Neural crest cell (in vitro differentiated cells): ENCODE measurements around the gene C6orf15. TPM values are rescaled to one million over a fixed set of nuclear protein-coding genes. Genes with fewer than 3 reads are reported as not detected.

Source experiments
- DNase-seq: peaks from one replicate; pipeline ENCODE4 v3.0.0; 2021; ENCODE audit warnings: low read depth, mixed read lengths, low spot score
- H3K27ac Mint-ChIP-seq: one replicate; pipeline ENCODE4 v1.8.0; 2021; ENCODE audit warnings: mild to moderate bottlenecking, mixed read lengths; ENCODE audit not compliant: unreplicated experiment
- H3K27me3 Mint-ChIP-seq: 2 replicates; pipeline ENCODE4 v1.8.0; 2021; ENCODE audit warnings: low read depth, mild to moderate bottlenecking, mixed read lengths
- H3K36me3 Mint-ChIP-seq: 2 replicates; pipeline ENCODE4 v1.8.0; 2021; ENCODE audit warnings: low read depth, mild to moderate bottlenecking, mixed read lengths
- H3K4me1 Mint-ChIP-seq: 2 replicates; pipeline ENCODE4 v1.8.0; 2021; ENCODE audit warnings: mixed read lengths
- H3K4me3 Mint-ChIP-seq: one replicate; pipeline ENCODE4 v1.8.0; 2021; ENCODE audit warnings: mild to moderate bottlenecking, mixed read lengths
- H3K9me3 Mint-ChIP-seq: 2 replicates; pipeline ENCODE4 v1.8.0; 2021; ENCODE audit warnings: mixed read lengths
- total RNA-seq: library from RNA; stranded (reverse); gene quantifications from 2 replicates; pipeline ENCODE4 v1.2.1, GENCODE V29; 2021
- TF ChIP-seq, protein P1 (sequence below): fragments of 200-600 bp; sonication (generic); conservative IDR thresholded peaks from 2 replicates; pipeline ENCODE4 v1.5.0; 2021; ENCODE audit warnings: antibody characterized with exemption, mild to moderate bottlenecking

The C6orf15 gene
- total RNA-seq, 1 donor from 2014 or later, result not detected

DNA sequence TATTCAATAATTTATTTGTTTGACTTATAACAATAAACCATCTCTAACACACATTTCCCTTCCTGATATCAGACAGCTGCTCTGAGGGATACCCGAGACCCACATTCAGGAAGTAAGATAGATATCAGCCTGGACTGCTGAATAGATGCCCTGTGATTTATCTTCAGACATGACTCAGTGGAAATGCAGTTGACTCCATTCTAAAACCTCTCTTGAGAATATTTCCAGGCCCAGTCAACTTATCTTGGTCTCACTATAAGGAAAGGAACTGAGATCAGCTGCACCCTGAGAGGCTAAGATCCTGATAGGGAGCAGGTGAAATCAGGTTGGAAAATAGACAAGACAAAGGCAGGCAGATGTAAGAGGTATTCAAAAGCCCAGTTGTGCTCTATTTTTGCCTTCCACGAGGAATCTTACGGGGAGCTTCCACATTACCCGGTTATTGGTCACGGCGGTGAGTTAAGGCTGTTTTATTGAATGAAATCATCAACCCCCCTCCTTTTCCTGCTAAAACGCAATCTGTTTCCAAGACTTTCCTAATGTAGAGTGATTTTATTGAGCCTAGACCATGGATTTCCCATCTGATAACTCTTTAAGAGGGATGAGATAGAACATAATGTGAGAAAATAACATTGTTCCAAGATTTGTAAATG lies 25.5 kb downstream of the C6orf15 start:
- Mint-ChIP-seq H3K27me3 (no peaks in the 10 kb centered on the region), H3K4me1 (peaks cover 10% of the 10 kb centered on the region), H3K9me3 (no peaks in the 10 kb centered on the region), H3K4me3 (no peak overlapping the region), H3K27ac (no peak overlapping the region), H3K36me3 (no peaks in the 10 kb centered on the region)
- DNase-seq, result no peak
- TF ChIP-seq, protein P1, sequence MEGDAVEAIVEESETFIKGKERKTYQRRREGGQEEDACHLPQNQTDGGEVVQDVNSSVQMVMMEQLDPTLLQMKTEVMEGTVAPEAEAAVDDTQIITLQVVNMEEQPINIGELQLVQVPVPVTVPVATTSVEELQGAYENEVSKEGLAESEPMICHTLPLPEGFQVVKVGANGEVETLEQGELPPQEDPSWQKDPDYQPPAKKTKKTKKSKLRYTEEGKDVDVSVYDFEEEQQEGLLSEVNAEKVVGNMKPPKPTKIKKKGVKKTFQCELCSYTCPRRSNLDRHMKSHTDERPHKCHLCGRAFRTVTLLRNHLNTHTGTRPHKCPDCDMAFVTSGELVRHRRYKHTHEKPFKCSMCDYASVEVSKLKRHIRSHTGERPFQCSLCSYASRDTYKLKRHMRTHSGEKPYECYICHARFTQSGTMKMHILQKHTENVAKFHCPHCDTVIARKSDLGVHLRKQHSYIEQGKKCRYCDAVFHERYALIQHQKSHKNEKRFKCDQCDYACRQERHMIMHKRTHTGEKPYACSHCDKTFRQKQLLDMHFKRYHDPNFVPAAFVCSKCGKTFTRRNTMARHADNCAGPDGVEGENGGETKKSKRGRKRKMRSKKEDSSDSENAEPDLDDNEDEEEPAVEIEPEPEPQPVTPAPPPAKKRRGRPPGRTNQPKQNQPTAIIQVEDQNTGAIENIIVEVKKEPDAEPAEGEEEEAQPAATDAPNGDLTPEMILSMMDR, result no peak

DNA sequence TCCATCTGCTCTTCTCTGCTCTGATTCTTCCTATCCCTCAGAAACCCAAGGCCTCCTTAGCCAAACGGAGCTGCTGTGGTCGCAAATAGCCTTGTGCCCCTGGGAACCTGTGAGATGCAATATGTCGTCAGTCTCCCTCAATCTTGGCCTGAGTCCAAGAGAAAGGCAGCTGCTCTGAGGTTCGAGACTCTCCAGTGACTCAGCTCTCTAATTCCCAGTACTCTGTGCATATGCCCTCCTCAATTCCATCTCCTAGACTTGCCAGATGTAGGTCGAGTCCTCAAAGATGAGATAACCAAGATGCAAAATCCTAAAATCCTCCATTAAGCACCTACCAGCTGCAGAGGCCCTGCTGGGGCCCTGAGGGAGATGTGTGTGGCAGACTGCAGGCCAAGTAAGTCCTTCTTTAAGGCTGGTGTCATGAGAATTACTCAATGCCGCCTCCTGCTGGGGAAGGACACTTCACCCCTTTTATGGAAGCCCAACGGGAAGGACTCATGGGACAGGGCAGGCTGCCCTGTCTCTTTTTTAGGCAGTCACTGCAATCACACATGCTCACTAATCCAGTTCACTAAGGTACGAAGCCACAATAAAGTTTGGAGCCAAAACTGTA lies 28.5 kb downstream of the C6orf15 start:
- peak; percentile 53 for DNase-seq
- H3K4me1 Mint-ChIP-seq, result peaks cover 10% of the 10 kb centered on the region
- H3K27me3 Mint-ChIP-seq, result peaks cover 4% of the 10 kb centered on the region
- TF ChIP-seq, protein P1, result peak; percentile 54
- H3K9me3 Mint-ChIP-seq, result no peaks in the 10 kb centered on the region
- no peak overlapping the region for H3K4me3 Mint-ChIP-seq
- no peaks in the 10 kb centered on the region for H3K36me3 Mint-ChIP-seq
- no peak overlapping the region for H3K27ac Mint-ChIP-seq

DNA sequence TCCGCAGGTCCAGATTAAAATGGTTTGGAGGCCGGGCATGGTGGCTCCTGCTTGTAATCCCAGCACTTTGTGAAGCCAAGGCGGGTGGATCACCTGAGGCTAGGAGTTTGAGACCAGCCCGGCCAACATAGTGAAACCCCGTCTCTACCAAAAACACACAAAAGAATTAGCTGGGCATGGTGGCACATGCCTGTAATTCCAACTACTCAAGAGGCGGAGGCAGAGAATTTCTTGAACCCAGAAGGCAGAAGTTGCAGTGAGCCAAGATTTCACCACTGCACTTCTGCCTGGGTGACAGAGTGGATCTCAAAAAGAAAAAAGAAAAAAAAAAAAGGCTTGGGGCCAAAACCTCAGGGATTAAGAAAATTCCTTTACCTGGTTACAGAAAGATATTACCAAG lies 30.5 kb downstream of the C6orf15 start:
- Mint-ChIP-seq H3K4me1 (peaks cover 2% of the 10 kb centered on the region), H3K27ac (no peak overlapping the region), H3K36me3 (no peaks in the 10 kb centered on the region), H3K27me3 (peaks cover 4% of the 10 kb centered on the region), H3K4me3 (no peak overlapping the region), H3K9me3 (no peaks in the 10 kb centered on the region)
- TF ChIP-seq, protein P1, result no peak
- DNase-seq, result no peak

DNA sequence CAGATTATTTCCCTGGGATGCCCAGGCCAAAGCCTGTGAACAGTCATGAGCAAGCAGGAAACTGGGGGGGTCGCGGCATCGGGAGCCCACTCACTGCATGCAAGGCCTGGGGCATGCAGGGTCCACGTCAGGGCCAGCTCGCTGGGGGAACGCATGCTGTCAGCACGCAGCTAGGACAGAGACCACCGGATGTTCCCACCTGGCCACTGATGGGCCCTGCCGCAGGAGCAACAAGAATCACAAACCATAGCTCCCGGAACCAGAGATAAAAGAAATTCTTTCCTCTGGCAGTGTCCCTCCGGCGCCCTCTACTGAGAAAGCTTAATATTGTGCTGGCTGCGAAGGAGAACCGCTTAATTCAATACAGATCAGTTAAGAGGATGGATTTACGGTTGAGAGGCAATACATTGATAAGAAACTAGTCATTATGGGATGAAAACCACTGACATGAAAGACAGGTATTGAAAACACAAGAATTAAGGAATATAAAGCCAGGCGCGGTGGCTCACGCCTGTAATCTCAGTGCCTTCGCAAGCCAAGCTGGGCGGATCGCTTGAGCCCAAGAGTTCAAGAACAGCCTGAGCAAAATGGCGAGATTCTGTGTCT lies 32.6 kb downstream of the C6orf15 start:
- Mint-ChIP-seq H3K4me3 (no peak overlapping the region), H3K27ac (no peak overlapping the region), H3K27me3 (peaks cover 4% of the 10 kb centered on the region), H3K4me1 (no peaks in the 10 kb centered on the region), H3K36me3 (no peaks in the 10 kb centered on the region), H3K9me3 (no peaks in the 10 kb centered on the region)
- DNase-seq, result peak; percentile 69
- TF ChIP-seq, protein P1, result peak; percentile 83

DNA sequence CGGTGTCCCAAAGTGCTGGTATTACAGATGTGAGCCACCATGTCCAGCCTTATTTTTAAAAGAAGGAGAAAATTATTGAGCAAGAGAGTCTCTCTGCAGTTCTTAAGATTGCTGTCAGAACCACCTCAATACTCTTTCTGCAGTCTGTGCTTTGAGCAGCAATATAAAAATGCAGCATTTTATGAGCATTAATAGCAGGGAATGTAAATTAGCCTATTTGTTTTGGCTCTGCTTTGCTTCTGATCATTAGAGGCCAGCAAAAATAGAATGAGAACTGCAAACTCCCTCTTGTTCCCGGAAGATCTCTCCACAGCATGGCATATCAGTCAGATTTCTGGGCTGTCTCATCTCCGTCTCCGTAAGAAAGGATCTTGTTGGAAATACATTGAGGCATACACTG lies 35.8 kb downstream of the C6orf15 start:
- TF ChIP-seq, protein P1, result no peak
- no peak overlapping the region for H3K27ac Mint-ChIP-seq

More for the DNA sequence above, 35.8 kb downstream of the C6orf15 start:
- Mint-ChIP-seq H3K9me3 (no peaks in the 10 kb centered on the region), H3K27me3 (peaks cover 4% of the 10 kb centered on the region), H3K4me1 (no peaks in the 10 kb centered on the region), H3K36me3 (no peaks in the 10 kb centered on the region), H3K4me3 (no peak overlapping the region)
- no peak for DNase-seq
